HG03045 (cell line): ENCODE measurements around the gene KCNH2.
"Not testable (repeated sequence)": the region's sequence is repeated elsewhere in the genome, so short reads cannot be mapped to it uniquely, and the experiment has no call there.

Experiments used
- ATAC-seq: cut with Tn5 transposase; IDR thresholded peaks from one replicate; pipeline ENCODE4 v1.9.1; 2021; ENCODE audit warnings: mild to moderate bottlenecking, moderate library complexity; ENCODE audit not compliant: unreplicated experiment

KCNH2 gene

GRCh38 chr7:151012031-151012692 is 34.0 kb upstream of the KCNH2 start:
- no peak for ATAC-seq

DNA sequence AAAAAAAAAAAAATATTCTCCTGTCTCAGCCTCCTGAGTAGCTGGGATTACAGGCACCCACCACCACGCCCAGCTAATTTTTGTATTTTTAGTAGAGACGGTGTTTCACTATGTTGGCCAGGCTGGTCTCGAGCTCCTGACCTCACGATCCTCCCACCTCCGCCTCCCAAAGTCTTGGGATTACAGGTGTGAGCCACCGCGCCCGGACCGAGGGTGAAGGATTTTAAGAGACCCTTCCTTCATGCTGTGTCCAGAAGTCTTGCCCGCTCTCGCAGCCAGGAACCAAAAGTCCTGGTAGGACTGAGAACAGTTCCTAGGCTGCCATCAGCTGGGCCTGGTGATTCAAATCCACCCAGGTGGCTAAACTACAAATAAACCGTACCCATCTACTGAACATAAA is 33.5 kb upstream of the KCNH2 start:
- not testable (repeated sequence) for ATAC-seq

GRCh38 chr7:151011097-151011409 is 32.9 kb upstream of the KCNH2 start:
- ATAC-seq, result no peak

- no peak for ATAC-seq
Measured at GRCh38 chr7:151010307-151011096, 32.4 kb upstream of the KCNH2 start.

GRCh38 chr7:151010037-151010306 is 31.9 kb upstream of the KCNH2 start:
- ATAC-seq, result no peak

DNA sequence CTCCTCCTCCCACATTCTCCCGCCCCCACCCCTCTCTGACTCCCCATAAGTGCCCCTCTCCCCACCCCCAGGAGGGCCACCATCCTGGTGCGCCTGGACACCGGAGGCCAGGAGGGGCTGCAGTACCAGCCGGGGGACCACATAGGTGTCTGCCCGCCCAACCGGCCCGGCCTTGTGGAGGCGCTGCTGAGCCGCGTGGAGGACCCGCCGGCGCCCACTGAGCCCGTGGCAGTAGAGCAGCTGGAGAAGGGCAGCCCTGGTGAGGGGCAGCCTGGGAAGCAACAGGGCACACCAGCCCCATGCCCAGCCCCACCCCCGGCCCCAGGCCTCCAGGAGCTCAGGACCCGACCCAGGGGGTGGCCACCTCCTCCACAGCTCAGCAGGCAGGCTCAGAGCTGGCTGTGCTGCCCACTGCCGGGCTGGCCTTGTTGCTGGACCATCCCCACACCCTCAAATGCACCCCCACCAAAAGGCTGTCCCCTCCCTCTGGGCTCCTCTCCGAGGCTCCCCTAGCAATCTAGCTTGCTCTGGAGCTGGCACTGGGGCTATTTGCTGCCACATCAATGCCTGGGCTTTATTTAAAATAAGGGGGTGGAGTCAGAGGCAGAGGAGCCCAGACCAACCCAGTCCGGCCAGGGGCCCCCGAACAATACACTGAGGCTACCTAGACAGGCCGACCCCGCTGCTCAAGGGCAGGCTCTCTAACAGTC is 31.4 kb upstream of the KCNH2 start:
- no peak for ATAC-seq

DNA sequence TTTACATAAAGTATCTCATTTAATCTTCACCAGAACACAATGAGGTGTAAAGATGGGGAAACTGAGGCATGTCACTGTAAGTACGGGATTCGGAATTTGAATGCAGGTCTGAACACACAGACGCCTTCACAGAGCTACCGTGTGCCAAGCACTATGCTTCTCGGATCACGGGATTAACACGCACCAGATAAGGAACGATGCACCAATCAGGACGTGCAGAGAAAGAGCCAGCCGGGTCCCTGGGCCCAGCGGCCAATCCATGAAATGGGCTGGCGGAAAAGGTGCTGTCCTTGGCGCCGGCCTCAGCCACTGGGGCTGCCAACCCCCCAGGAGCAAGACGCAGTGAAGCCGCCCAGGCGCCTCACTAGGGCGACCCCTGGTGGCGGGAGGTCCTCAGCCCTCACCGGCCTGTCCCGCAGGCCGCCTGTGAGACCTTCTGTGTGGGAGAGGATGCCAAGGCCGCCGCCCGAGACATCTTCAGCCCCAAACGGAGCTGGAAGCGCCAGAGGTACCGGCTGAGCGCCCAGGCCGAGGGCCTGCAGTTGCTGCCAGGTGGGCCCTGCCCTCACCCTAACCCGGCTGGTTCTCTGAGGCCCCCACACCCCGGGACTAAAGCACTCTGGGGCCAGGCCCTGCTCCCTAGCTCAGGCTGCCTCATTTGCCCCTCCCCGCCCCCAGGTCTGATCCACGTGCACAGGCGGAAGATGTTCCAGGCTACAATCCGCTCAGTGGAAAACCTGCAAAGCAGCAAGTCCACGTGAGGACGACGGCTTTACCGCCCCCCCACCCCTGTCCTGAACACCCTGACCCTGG is 30.6 kb upstream of the KCNH2 start:
- ATAC-seq, result peak; percentile 77

- no peak for ATAC-seq
Measured at GRCh38 chr7:151008143-151008510, 30.0 kb upstream of the KCNH2 start.

DNA sequence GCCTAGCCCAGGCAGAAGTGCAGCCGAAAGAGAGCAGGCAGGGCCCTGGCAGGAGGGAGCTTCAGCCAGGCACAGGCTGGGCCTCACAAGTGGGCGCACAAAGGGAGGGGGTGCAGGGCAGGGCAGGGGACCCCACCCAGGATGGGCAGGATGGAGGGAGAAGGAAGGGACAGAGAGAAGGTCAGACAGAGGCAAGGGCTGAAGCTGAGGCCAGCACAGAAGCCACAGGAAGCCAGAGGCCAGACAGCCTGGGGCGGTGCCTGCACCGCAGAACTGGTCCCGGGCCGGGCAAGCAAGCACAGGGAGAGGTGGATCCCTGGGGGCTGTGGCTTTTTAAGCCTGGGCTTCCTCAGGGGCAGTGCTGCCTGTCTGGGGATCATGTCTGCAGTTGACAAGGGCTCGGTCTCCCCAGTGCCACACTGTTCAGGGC is 29.4 kb upstream of the KCNH2 start:
- ATAC-seq, result no peak

DNA sequence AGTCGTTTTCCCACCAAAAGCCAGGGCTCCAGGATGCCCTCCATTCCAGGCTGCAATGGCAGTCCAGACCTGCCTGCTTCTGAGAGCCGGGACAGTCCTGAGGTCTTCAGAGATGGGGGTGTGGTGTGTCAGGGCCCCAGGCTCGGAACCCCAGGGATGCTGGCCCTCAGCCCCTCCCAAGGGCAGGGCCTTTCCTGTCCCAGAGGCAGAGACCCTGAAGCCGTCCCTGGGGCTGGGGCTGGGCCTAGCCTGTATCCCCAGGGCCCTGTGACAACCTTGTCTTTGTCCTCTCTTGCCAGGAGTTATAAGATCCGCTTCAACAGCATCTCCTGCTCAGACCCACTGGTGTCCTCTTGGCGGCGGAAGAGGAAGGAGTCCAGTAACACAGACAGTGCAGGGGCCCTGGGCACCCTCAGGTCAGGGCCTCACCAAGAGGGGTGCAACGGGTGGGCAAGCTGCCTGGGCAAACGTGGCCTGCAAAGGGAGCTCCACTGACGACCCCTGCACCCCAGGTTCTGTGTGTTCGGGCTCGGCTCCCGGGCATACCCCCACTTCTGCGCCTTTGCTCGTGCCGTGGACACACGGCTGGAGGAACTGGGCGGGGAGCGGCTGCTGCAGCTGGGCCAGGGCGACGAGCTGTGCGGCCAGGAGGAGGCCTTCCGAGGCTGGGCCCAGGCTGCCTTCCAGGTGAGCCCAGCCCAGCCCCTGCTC is 28.6 kb upstream of the KCNH2 start:
- ATAC-seq, result no peak

DNA sequence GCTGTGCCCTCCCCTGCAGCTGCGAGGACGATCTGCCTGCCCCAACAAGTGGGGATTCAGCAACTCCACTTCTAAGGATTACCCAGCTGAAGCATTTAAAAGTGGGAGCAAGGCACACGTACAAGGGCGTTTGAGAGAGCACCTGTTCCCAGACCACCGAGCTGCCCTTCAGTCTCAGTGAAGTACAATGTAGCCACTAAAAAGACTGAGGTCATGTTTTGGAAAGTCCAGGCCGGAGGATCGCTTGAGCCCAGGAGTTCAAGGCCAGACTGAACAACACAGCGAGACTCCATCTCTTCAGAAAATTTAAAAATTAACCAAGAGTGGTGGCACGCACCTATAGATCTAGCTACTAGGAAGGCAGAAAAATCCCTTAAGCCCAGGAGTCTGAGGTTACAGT is 27.4 kb upstream of the KCNH2 start:
- ATAC-seq, result no peak

GRCh38 chr7:151003572-151003971 is 25.5 kb upstream of the KCNH2 start:
- ATAC-seq, result no peak

GRCh38 chr7:151001546-151001945 is 23.4 kb upstream of the KCNH2 start:
- ATAC-seq, result no peak

- ATAC-seq, result no peak
Measured at GRCh38 chr7:151000897-151001495, 22.9 kb upstream of the KCNH2 start.

DNA sequence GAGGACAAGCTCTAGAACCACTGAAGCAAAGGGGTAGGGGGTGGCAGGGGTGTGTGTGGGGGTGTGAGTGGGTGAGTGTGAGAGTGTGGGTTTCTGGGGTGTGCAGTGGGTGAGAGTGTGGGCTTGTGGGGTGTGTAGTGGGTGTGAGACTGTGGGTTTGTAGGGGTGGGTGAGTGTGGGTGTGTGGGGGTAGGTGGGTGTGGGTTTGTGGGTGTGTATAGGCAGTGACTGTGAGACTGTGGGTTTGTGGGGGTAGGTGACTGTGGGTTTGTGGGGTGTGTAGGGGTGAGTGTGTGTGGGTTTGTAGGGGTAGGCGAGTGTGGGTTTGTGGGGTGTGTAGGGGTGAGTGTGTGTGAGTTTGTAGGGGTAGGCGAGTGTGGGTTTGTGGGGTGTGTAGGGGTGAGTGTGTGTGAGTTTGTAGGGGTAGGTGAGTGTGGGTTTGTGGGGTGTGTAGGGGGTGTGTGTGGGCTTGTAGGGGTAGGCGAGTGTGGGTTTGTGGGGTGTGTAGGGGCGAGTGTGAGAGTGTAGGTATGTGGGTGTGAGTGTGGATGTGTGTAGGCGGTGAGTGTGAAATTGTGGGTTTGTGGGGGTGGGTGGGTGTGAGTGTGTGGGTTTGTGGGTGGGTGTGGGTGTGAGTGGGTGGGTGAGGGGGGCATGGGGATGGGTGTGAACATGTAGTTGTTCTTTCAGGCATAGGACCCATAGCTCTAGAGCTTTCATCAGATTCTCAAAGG is 21.5 kb upstream of the KCNH2 start:
- ATAC-seq, result no peak

DNA sequence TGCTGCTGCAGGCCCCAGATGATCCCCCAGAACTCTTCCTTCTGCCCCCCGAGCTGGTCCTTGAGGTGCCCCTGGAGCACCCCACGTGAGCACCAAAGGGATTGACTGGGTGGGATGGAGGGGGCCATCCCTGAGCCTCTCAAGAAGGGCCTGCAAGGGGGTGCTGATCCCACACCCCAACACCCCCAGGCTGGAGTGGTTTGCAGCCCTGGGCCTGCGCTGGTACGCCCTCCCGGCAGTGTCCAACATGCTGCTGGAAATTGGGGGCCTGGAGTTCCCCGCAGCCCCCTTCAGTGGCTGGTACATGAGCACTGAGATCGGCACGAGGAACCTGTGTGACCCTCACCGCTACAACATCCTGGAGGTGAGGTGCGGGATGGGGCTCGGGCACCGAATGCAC is 20.9 kb upstream of the KCNH2 start:
- no peak for ATAC-seq

DNA sequence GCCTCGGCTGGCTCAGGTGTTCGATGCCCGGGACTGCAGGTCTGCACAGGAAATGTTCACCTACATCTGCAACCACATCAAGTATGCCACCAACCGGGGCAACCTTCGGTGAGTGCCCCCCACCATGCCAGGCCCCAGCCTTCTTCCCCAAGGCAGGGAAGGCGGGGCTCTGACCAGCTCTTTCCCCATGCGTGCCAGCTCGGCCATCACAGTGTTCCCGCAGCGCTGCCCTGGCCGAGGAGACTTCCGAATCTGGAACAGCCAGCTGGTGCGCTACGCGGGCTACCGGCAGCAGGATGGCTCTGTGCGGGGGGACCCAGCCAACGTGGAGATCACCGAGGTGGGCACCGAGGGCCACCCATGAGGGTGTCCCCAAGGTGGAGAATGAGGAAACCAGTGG is 20.2 kb upstream of the KCNH2 start:
- no peak for ATAC-seq

GRCh38 chr7:150997817-150998216 is 19.7 kb upstream of the KCNH2 start:
- no peak for ATAC-seq

DNA sequence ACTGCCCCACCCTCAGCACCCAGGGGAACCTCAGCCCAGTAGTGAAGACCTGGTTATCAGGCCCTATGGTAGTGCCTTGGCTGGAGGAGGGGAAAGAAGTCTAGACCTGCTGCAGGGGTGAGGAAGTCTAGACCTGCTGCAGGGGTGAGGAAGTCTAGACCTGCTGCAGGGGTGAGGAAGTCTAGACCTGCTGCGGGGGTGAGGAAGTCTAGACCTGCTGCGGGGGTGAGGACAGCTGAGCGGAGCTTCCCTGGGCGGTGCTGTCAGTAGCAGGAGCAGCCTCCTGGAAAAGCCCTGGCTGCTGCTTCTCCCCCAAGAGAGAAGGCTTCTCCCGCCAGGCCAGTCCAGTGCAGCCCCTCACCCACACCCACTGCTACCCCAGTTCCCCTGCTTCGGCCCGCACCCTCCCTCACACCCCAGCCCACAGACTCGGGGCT is 19.0 kb upstream of the KCNH2 start:
- no peak for ATAC-seq
